HepG2 (cell line): Measurements from ENCODE around the gene CATSPERD. TPM values are rescaled to one million over a fixed set of nuclear protein-coding genes. Genes with fewer than 3 reads are reported as not detected.
A peak's percentile ranks its signal among the peaks of the same experiment; 100 is the strongest.

Source experiments
- CBX1 ChIP-seq: IDR thresholded peaks from one replicate; pipeline ENCODE4 v1.6.1; 2016; ENCODE audit warnings: antibody characterized with exemption, low read depth
- ETV6 ChIP-seq: sonication (generic); formaldehyde crosslinking; conservative IDR thresholded peaks from 2 replicates; pipeline ENCODE4 v1.4.0; 2020; ENCODE audit warnings: missing genetic modification reagents
- FIP1L1 ChIP-seq: fragments of 200-400 bp; formaldehyde crosslinking; IDR thresholded peaks from 2 replicates; pipeline ENCODE4 v1.6.1; 2018; ENCODE audit warnings: low read depth, mild to moderate bottlenecking, low read length, moderate library complexity, borderline replicate concordance; ENCODE audit not compliant: insufficient read depth
- JARID2 ChIP-seq: sonication (generic); formaldehyde crosslinking; IDR thresholded peaks from 2 replicates; pipeline ENCODE4 v1.8.1; 2023; ENCODE audit warnings: missing genetic modification reagents, inconsistent platforms; ENCODE audit not compliant: insufficient replicate concordance
- MEIS1 ChIP-seq: sonication (generic); formaldehyde crosslinking; IDR thresholded peaks from 2 replicates; pipeline ENCODE4 v1.9.0; 2021; ENCODE audit warnings: mild to moderate bottlenecking, missing genetic modification reagents, moderate library complexity, borderline replicate concordance
- MXD4 ChIP-seq: IDR thresholded peaks from 2 replicates; pipeline ENCODE4 v1.6.1; 2016; ENCODE audit warnings: mild to moderate bottlenecking, missing biosample characterization, missing genetic modification reagents
- NCOA1 ChIP-seq: sonication (generic); formaldehyde crosslinking; IDR thresholded peaks from 2 replicates; pipeline ENCODE4 v1.9.0; 2021; ENCODE audit warnings: missing genetic modification reagents
- NR1H2 ChIP-seq: sonication (generic); formaldehyde crosslinking; IDR thresholded peaks from 2 replicates; pipeline ENCODE4 v1.8.1; 2022; ENCODE audit warnings: low read depth, missing genetic modification reagents, borderline replicate concordance
- PHF20 ChIP-seq: sonication (generic); formaldehyde crosslinking; IDR thresholded peaks from 2 replicates; pipeline ENCODE4 v1.5.0; 2020; ENCODE audit warnings: mild to moderate bottlenecking, missing genetic modification reagents
- RFX1 ChIP-seq: fragments of 450-650 bp; IDR thresholded peaks from 2 replicates; pipeline ENCODE4 v1.6.1; 2017
- SALL1 ChIP-seq: sonication (generic); formaldehyde crosslinking; IDR thresholded peaks from 2 replicates; pipeline ENCODE4 v1.8.0; 2022; ENCODE audit warnings: mild to moderate bottlenecking, missing genetic modification reagents
- SALL2 ChIP-seq: sonication (generic); formaldehyde crosslinking; IDR thresholded peaks from 2 replicates; pipeline ENCODE4 v1.8.1; 2023; ENCODE audit warnings: mild to moderate bottlenecking, missing genetic modification reagents, inconsistent platforms
- ZNF558 ChIP-seq: sonication (generic); formaldehyde crosslinking; IDR thresholded peaks from 2 replicates; pipeline ENCODE4 v1.9.0; 2022; ENCODE audit warnings: mild to moderate bottlenecking, missing genetic modification reagents, borderline replicate concordance
- ZNF841 ChIP-seq: sonication (generic); formaldehyde crosslinking; IDR thresholded peaks from 2 replicates; pipeline ENCODE4 v1.8.1; 2023; ENCODE audit warnings: missing genetic modification reagents, borderline replicate concordance
- polyA plus RNA-seq, 8 experiments: library from polyadenylated mRNA; depleted of rRNA in 3 of 8; stranded (reverse) in 7 of 8; unstranded in 1 of 8; fragments of >200 nt; fragmentation: Illumina TruSeq in 4 of 8; extraction: Trizol in 4 of 8; gene quantifications; 2 replicates each; pipeline versions ENCODE4 v1.2.1 to v1.2.3, GENCODE V29; 2011 to 2016; ENCODE audit warnings: low read depth in 4 of 8, missing spikeins in 1 of 8, mixed read lengths in 1 of 8; ENCODE audit not compliant: insufficient read depth in 1 of 8
- total RNA-seq, 5 experiments: library from RNA; depleted of rRNA; stranded (reverse); fragments of >200 nt; fragmentation: Illumina TruSeq; extraction: Trizol; gene quantifications; 2 replicates each; pipeline ENCODE4 v1.2.3, GENCODE V29; 2016; ENCODE audit warnings: low read depth in 1 of 5
- TF ChIP-seq, protein P1 (sequence below): sonication (generic); formaldehyde crosslinking; conservative IDR thresholded peaks from 2 replicates; pipeline ENCODE4 v1.4.0; 2020; ENCODE audit warnings: missing genetic modification reagents
- TF ChIP-seq, protein P2 (sequence below): sonication (generic); formaldehyde crosslinking; IDR thresholded peaks from 2 replicates; pipeline ENCODE4 v1.4.0; 2020; ENCODE audit warnings: mild to moderate bottlenecking, missing genetic modification reagents
- TF ChIP-seq, protein P3 (sequence below): sonication (generic); formaldehyde crosslinking; IDR thresholded peaks from 2 replicates; pipeline ENCODE4 v1.5.0; 2020; ENCODE audit warnings: missing genetic modification reagents
- TF ChIP-seq, protein P4 (sequence below): sonication (generic); formaldehyde crosslinking; IDR thresholded peaks from 2 replicates; pipeline ENCODE4 v1.4.0; 2020; ENCODE audit warnings: missing genetic modification reagents, low read depth, mild to moderate bottlenecking, borderline replicate concordance
- TF ChIP-seq, protein P5 (sequence below): sonication (generic); formaldehyde crosslinking; IDR thresholded peaks from 2 replicates; pipeline ENCODE4 v1.9.0; 2021; ENCODE audit warnings: missing genetic modification reagents, borderline replicate concordance

Gene CATSPERD
- total and polyA plus RNA-seq, 2 of the 13 experiments (the other 11 are each of a cell fraction or from before 2014, with no cell fraction given): 0.04 TPM; not detected in 1

DNA sequence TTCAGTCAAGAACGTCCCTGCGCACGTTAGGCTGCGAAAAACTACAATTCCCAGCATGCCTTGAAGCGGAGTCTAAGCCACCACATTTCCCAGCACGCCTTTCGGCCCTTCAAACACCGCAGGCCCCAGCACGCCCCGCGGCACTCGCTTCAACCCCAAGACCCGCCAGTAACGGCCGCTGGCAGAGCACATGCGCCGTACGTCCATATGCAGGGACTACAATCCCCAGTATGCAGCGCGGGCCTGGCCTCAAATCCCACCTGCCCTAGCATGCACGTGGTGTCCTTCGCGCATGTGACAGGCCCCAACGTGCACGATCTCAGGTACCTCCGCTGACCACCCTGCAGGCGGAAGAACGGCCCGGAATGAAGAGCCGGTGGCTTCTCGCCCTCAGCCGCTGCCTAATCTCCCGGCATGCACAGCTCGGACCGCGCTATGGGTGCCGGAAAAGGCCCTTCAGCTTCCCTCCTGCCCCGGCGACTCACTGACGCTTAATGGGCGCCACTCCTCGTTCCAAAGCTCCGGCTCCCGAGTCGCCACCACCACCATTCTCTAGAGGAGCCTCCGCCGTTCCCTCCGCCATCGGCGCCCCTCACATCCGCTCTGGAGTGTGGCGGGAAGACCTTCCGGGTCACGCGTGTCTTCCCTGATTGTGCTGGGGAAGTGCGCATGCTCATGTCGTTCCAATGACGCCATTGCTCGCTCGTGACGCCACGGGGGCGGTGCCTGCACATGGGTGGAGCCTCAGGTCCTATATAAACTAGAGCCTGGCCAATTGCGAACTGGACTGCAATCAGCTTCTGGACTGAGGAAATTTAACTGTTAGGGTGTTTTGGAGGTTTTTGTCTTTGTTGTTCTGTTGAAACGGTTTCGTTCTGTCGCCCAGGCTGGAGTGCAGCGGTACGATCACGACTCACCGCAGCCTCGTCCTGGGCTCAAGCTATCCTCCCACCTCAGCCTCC, 70.4 kb downstream of the CATSPERD start, which contains the start of gene DUS3L (continued):
- TF ChIP-seq, protein P1, sequence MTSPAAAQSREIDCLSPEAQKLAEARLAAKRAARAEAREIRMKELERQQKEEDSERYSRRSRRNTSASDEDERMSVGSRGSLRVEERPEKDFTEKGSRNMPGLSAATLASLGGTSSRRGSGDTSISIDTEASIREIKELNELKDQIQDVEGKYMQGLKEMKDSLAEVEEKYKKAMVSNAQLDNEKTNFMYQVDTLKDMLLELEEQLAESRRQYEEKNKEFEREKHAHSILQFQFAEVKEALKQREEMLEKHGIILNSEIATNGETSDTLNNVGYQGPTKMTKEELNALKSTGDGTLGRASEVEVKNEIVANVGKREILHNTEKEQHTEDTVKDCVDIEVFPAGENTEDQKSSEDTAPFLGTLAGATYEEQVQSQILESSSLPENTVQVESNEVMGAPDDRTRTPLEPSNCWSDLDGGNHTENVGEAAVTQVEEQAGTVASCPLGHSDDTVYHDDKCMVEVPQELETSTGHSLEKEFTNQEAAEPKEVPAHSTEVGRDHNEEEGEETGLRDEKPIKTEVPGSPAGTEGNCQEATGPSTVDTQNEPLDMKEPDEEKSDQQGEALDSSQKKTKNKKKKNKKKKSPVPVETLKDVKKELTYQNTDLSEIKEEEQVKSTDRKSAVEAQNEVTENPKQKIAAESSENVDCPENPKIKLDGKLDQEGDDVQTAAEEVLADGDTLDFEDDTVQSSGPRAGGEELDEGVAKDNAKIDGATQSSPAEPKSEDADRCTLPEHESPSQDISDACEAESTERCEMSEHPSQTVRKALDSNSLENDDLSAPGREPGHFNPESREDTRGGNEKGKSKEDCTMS (CRISPR knock-in tag): no peak
- TF ChIP-seq PHF20 (CRISPR knock-in tag) (peak; percentile 83), ZNF558 (CRISPR knock-in tag) (peak; percentile 87; the same call in 1 of the 2 replicates), CBX1 (peak; percentile 41), FIP1L1 (no peak), NR1H2 (CRISPR knock-in tag) (no peak), ETV6 (CRISPR knock-in tag) (no peak; the same call in 1 of the 2 replicates), NCOA1 (no peak), JARID2 (no peak), RFX1 (no peak), SALL2 (no peak; the same call in 1 of the 2 replicates), SALL1 (CRISPR knock-in tag) (peak; percentile 92), MXD4 (CRISPR knock-in tag) (peak; percentile 100), MEIS1 (CRISPR knock-in tag) (peak; percentile 89; the same call in 1 of the 2 replicates), ZNF841 (CRISPR knock-in tag) (no peak)
- TF ChIP-seq, protein P2, sequence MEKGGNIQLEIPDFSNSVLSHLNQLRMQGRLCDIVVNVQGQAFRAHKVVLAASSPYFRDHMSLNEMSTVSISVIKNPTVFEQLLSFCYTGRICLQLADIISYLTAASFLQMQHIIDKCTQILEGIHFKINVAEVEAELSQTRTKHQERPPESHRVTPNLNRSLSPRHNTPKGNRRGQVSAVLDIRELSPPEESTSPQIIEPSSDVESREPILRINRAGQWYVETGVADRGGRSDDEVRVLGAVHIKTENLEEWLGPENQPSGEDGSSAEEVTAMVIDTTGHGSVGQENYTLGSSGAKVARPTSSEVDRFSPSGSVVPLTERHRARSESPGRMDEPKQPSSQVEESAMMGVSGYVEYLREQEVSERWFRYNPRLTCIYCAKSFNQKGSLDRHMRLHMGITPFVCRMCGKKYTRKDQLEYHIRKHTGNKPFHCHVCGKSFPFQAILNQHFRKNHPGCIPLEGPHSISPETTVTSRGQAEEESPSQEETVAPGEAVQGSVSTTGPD (CRISPR knock-in tag): no peak
- TF ChIP-seq, protein P3, sequence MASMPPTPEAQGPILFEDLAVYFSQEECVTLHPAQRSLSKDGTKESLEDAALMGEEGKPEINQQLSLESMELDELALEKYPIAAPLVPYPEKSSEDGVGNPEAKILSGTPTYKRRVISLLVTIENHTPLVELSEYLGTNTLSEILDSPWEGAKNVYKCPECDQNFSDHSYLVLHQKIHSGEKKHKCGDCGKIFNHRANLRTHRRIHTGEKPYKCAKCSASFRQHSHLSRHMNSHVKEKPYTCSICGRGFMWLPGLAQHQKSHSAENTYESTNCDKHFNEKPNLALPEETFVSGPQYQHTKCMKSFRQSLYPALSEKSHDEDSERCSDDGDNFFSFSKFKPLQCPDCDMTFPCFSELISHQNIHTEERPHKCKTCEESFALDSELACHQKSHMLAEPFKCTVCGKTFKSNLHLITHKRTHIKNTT: peak; percentile 40; the same call in 1 of the 2 replicates
- TF ChIP-seq, protein P4, sequence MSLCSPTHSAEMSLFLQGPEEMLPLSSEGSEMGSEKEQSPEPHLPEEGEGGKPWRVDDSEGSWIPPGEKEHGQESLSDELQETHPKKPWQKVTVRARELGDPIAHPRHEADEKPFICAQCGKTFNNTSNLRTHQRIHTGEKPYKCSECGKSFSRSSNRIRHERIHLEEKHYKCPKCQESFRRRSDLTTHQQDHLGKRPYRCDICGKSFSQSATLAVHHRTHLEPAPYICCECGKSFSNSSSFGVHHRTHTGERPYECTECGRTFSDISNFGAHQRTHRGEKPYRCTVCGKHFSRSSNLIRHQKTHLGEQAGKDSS: peak; percentile 44; the same call in 1 of the 2 replicates
- TF ChIP-seq, protein P5, sequence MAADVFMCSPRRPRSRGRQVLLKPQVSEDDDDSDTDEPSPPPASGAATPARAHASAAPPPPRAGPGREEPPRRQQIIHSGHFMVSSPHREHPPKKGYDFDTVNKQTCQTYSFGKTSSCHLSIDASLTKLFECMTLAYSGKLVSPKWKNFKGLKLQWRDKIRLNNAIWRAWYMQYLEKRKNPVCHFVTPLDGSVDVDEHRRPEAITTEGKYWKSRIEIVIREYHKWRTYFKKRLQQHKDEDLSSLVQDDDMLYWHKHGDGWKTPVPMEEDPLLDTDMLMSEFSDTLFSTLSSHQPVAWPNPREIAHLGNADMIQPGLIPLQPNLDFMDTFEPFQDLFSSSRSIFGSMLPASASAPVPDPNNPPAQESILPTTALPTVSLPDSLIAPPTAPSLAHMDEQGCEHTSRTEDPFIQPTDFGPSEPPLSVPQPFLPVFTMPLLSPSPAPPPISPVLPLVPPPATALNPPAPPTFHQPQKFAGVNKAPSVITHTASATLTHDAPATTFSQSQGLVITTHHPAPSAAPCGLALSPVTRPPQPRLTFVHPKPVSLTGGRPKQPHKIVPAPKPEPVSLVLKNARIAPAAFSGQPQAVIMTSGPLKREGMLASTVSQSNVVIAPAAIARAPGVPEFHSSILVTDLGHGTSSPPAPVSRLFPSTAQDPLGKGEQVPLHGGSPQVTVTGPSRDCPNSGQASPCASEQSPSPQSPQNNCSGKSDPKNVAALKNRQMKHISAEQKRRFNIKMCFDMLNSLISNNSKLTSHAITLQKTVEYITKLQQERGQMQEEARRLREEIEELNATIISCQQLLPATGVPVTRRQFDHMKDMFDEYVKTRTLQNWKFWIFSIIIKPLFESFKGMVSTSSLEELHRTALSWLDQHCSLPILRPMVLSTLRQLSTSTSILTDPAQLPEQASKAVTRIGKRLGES: no peak
